ENCODE data around the gene NBPF6. TPM values are rescaled to one million over a fixed set of nuclear protein-coding genes. Genes with fewer than 3 reads are reported as not detected.
"Not testable (repeated sequence)": the region's sequence is repeated elsewhere in the genome, so short reads cannot be mapped to it uniquely, and the experiment has no call there.

Gene NBPF6
- total RNA-seq, 1 experiment from 2014 or later = 0.57 TPM

DNA sequence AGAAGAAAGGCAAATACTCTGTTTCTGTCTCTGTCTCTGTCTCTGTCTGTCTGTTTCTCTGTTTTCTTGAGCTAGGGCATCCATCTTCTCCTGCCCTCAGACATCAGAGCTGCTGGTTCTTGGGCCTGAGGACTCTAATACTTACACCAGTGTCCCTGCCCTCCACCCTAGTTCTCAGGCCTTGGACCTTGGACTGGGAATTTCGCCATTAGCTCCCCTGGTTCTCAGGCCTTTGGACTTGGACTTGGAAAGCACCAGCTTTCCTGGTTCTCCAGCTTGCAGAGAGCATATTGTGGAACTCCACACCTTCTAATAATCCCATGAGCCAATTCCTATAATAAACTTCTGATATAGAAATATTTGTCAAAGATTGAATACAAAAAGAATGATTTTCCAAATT, 32.6 kb downstream of the NBPF6 start:
- no peak overlapping the region for H3K4me3 Mint-ChIP-seq (ENCODE audit: unreplicated experiment)
- no peak for TF ChIP-seq CTCF (IDR thresholded peaks at IDR 0.05; ENCODE audit: insufficient read depth in 1 of 2, low read depth in 1 of 2, low read length in 1 of 2, severe bottlenecking in 1 of 2, unreplicated experiment in 1 of 2)
- BruUV-seq (replicated peaks) = no TSS peak
- DNase-seq = no peak
- no peaks in the 10 kb centered on the region for H3K4me1 Mint-ChIP-seq (ENCODE audit: low read depth, unreplicated experiment)
- Histone ChIP-seq H3K4me1 (no peaks in the 10 kb centered on the region), H3K36me3 (ENCODE audit: control insufficient read depth, insufficient read depth, low read length) (no peaks in the 10 kb centered on the region), H3K4me3 (ENCODE audit: low read depth, low read length) (no peak overlapping the region), H3K9me3 (no peaks in the 10 kb centered on the region), H3K27me3 (replicated peaks; ENCODE audit: control insufficient read depth, insufficient read depth, low read length) (no peaks in the 10 kb centered on the region)
- H3K9me3 Mint-ChIP-seq (ENCODE audit: unreplicated experiment) = peaks cover 20% of the 10 kb centered on the region
- peaks cover 4% of the 10 kb centered on the region for H3K36me3 Mint-ChIP-seq (ENCODE audit: insufficient read depth, unreplicated experiment)
- ChIA-PET POLR2A (no interaction called here), CTCF (interaction anchor here (1.1 kb wide), 1 partner anchor 78 kb away, joined by 3 read pairs; no protein-coding TSS in a partner anchor)
- intact Hi-C loops (cut with micrococcal nuclease; ENCODE audit: unreplicated experiment) = no loop called here
- no peaks in the 10 kb centered on the region for H3K27me3 Mint-ChIP-seq (ENCODE audit: insufficient read depth, unreplicated experiment)
- no peak overlapping the region for H3K27ac Mint-ChIP-seq (ENCODE audit: unreplicated experiment)

DNA sequence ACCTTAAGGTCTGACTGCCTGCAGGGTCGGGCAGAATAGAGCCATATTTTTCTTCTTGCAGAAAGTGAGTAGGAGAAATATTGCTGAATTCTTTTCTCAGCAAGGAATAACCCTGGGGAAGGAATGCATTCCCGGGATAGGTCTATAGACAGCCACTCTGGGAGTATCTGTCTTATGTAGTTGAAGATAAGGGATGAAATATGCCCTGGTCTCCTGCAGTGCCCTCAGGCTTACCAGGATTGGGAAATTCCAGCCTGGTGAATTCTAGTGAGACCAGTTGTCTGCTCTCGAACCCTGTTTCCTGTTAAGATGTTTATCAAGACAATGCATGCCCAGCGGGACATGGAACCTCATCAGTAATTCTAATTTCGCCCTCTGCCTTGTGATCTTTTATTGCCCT, 35.8 kb downstream of the NBPF6 start:
- H3K4me1 Mint-ChIP-seq (ENCODE audit: low read depth, unreplicated experiment); CTCF ChIA-PET; H3K4me1 ChIP-seq; H3K9me3 Mint-ChIP-seq (ENCODE audit: unreplicated experiment); H3K27me3 ChIP-seq (replicated peaks; ENCODE audit: control insufficient read depth, insufficient read depth, low read length); H3K27ac Mint-ChIP-seq (ENCODE audit: unreplicated experiment); H3K4me3 Mint-ChIP-seq (ENCODE audit: unreplicated experiment); H3K4me3 ChIP-seq (ENCODE audit: low read depth, low read length); BruUV-seq (replicated peaks); H3K36me3 ChIP-seq (ENCODE audit: control insufficient read depth, insufficient read depth, low read length); DNase-seq; H3K36me3 Mint-ChIP-seq (ENCODE audit: insufficient read depth, unreplicated experiment); H3K27me3 Mint-ChIP-seq (ENCODE audit: insufficient read depth, unreplicated experiment); POLR2A ChIA-PET; H3K9me3 ChIP-seq; intact Hi-C loops (cut with micrococcal nuclease; ENCODE audit: unreplicated experiment): not testable (repeated sequence)

DNA sequence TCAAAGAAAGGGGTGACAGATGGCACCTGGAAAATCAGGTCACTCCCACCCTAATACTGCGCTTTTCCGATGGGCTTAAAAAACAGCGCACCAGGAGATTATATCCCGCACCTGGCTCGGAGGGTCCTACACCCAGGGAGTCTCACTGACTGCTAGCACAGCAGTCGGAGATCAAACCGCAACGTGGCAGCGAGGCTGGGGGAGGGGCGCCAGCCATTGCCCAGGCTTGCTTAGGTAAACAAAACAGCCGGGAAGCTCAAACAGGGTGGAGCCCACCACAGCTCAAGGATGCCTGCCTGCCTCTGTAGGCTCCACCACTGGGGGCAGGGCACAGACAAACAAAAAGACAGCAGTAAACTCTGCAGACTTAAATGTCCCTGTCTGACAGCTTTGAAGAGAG, 36.6 kb downstream of the NBPF6 start:
- H3K4me3 Mint-ChIP-seq (ENCODE audit: unreplicated experiment); H3K27ac Mint-ChIP-seq (ENCODE audit: unreplicated experiment): not testable (repeated sequence)

DNA sequence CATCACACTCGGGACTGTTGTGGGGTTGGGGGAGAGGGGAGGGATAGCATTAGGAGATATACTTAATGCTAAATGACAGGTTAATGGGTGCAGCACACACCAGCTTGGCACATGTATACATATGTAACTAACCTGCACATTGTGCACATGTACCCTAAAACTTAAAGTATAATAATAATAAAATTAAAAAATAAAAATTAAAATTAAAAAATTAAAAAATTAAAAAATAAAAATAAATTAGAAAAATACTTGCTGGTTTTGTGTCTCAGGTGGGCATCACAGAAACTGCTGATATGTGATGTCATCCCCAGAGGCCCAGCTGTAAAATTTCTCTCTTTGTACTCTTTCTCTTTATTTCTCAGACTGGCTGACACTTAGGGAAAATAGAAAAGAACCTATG, 44.9 kb downstream of the NBPF6 start:
- H3K36me3 Mint-ChIP-seq (ENCODE audit: insufficient read depth, unreplicated experiment); H3K9me3 ChIP-seq; H3K4me3 ChIP-seq (ENCODE audit: low read depth, low read length); DNase-seq; H3K27me3 Mint-ChIP-seq (ENCODE audit: insufficient read depth, unreplicated experiment); intact Hi-C loops (cut with micrococcal nuclease; ENCODE audit: unreplicated experiment); H3K27ac Mint-ChIP-seq (ENCODE audit: unreplicated experiment); H3K27me3 ChIP-seq (replicated peaks; ENCODE audit: control insufficient read depth, insufficient read depth, low read length); H3K36me3 ChIP-seq (ENCODE audit: control insufficient read depth, insufficient read depth, low read length); BruUV-seq (replicated peaks); H3K4me1 Mint-ChIP-seq (ENCODE audit: low read depth, unreplicated experiment); POLR2A ChIA-PET; CTCF ChIA-PET; H3K4me3 Mint-ChIP-seq (ENCODE audit: unreplicated experiment); H3K4me1 ChIP-seq; H3K9me3 Mint-ChIP-seq (ENCODE audit: unreplicated experiment): not testable (repeated sequence)

More for the DNA sequence above, 36.6 kb downstream of the NBPF6 start:
- H3K36me3 ChIP-seq (ENCODE audit: control insufficient read depth, insufficient read depth, low read length); H3K4me1 Mint-ChIP-seq (ENCODE audit: low read depth, unreplicated experiment); BruUV-seq (replicated peaks); CTCF ChIA-PET; H3K9me3 ChIP-seq; H3K27me3 Mint-ChIP-seq (ENCODE audit: insufficient read depth, unreplicated experiment); H3K36me3 Mint-ChIP-seq (ENCODE audit: insufficient read depth, unreplicated experiment); H3K4me1 ChIP-seq; DNase-seq; H3K4me3 ChIP-seq (ENCODE audit: low read depth, low read length); H3K9me3 Mint-ChIP-seq (ENCODE audit: unreplicated experiment); intact Hi-C loops (cut with micrococcal nuclease; ENCODE audit: unreplicated experiment); POLR2A ChIA-PET; H3K27me3 ChIP-seq (replicated peaks; ENCODE audit: control insufficient read depth, insufficient read depth, low read length): not testable (repeated sequence)

DNA sequence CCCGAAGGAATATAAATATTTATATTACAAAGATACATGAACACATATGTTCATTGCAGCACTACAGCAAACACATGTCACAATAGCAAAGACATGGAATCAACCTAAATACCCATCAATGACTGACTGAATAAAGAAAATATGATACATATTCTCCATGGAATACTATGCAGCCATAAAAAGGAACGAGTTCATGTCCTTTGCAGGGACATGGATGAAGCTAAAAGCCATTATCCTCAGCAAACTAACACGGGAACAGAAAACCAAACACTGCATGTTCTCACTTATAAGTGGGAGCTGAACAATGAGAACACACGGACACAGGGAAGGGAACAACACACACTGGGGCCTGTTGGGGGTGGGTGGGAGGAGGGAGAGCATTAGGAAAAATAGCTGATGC, 46.7 kb downstream of the NBPF6 start:
- H3K27me3 Mint-ChIP-seq (ENCODE audit: insufficient read depth, unreplicated experiment); H3K4me1 ChIP-seq; H3K9me3 ChIP-seq; H3K4me3 Mint-ChIP-seq (ENCODE audit: unreplicated experiment); H3K27ac Mint-ChIP-seq (ENCODE audit: unreplicated experiment); H3K4me1 Mint-ChIP-seq (ENCODE audit: low read depth, unreplicated experiment); H3K9me3 Mint-ChIP-seq (ENCODE audit: unreplicated experiment); intact Hi-C loops (cut with micrococcal nuclease; ENCODE audit: unreplicated experiment); BruUV-seq (replicated peaks); H3K36me3 Mint-ChIP-seq (ENCODE audit: insufficient read depth, unreplicated experiment); H3K36me3 ChIP-seq (ENCODE audit: control insufficient read depth, insufficient read depth, low read length); CTCF ChIA-PET; POLR2A ChIA-PET; H3K4me3 ChIP-seq (ENCODE audit: low read depth, low read length); H3K27me3 ChIP-seq (replicated peaks; ENCODE audit: control insufficient read depth, insufficient read depth, low read length); DNase-seq: not testable (repeated sequence)

Measured in Caco-2 (cell line).